ACC112 (cell line): ENCODE data around the gene SLC10A6.

ENCODE experiments used
- H2AFZ ChIP-seq: fragments of 200-600 bp; sonication (generic); one replicate; pipeline ENCODE4 v1.6.0; 2017; ENCODE audit warnings: antibody characterized with exemption, low read length; ENCODE audit not compliant: unreplicated experiment
- H3K27ac ChIP-seq: fragments of 200-600 bp; sonication (generic); 2 replicates; pipeline ENCODE4 v1.5.1; 2014; ENCODE audit warnings: low read depth, mild to moderate bottlenecking, antibody characterized with exemption, low read length, moderate library complexity
- H3K27me3 ChIP-seq: fragments of 200-600 bp; sonication (generic); 2 replicates; pipeline ENCODE4 v1.6.1; 2014; ENCODE audit warnings: mild to moderate bottlenecking, antibody characterized with exemption, low read length, moderate library complexity, mixed read lengths; ENCODE audit not compliant: insufficient read depth
- H3K36me3 ChIP-seq: fragments of 200-600 bp; sonication (generic); 2 replicates; pipeline ENCODE4 v1.6.1; 2016; ENCODE audit warnings: mild to moderate bottlenecking, antibody characterized with exemption, low read length, moderate library complexity, mixed read lengths; ENCODE audit not compliant: insufficient read depth
- H3K4me1 ChIP-seq: fragments of 200-600 bp; sonication (generic); one replicate; pipeline ENCODE4 v1.6.1; 2016; ENCODE audit warnings: low read length, mixed read lengths; ENCODE audit not compliant: insufficient read depth, unreplicated experiment, control insufficient read depth
- H3K4me3 ChIP-seq: fragments of 200-600 bp; sonication (generic); 2 replicates; pipeline ENCODE4 v1.5.1; 2014; ENCODE audit warnings: mild to moderate bottlenecking, low read depth, low read length
- H3K79me2 ChIP-seq: fragments of 200-600 bp; sonication (generic); one replicate; pipeline ENCODE4 v1.6.0; 2016; ENCODE audit warnings: low read length; ENCODE audit not compliant: control insufficient read depth, unreplicated experiment, insufficient read depth

SLC10A6 gene

DNA sequence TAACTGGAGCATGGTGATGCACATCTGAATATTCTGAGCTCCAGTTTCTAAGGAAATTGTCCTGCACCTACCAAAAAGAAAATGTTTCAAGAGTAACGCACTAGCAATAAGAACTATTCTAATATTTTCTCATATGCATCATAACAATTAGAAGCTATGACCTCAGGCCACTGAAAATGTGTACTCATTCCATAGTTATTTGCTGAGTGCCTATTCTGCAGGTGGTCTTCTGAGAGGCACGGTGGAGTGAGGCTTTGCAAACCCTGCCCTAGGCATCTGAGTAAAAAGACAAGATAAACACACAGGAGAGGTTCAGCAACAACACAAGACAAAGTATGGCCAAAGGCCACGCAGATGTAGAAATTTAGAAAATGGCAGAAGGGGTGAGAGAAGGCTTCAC is 23.7 kb downstream of the SLC10A6 start:
- Histone ChIP-seq H3K27ac (no peak overlapping the region), H2AFZ (no peak overlapping the region)

GRCh38 chr4:86822136-86822535 is 27.0 kb downstream of the SLC10A6 start:
- H3K27ac ChIP-seq: no peak overlapping the region
- no peaks in the 10 kb centered on the region for H3K27me3 ChIP-seq
- H3K4me1 ChIP-seq: no peaks in the 10 kb centered on the region
- no peak overlapping the region for H2AFZ ChIP-seq
- H3K4me3 ChIP-seq: no peak overlapping the region
- H3K36me3 ChIP-seq: no peaks in the 10 kb centered on the region
- H3K79me2 ChIP-seq: no peaks in the 10 kb centered on the region

More for the DNA sequence above, 23.7 kb downstream of the SLC10A6 start:
- Histone ChIP-seq H3K79me2 (no peaks in the 10 kb centered on the region), H3K36me3 (no peaks in the 10 kb centered on the region), H3K4me3 (no peak overlapping the region), H3K27me3 (no peaks in the 10 kb centered on the region), H3K4me1 (no peaks in the 10 kb centered on the region)

DNA sequence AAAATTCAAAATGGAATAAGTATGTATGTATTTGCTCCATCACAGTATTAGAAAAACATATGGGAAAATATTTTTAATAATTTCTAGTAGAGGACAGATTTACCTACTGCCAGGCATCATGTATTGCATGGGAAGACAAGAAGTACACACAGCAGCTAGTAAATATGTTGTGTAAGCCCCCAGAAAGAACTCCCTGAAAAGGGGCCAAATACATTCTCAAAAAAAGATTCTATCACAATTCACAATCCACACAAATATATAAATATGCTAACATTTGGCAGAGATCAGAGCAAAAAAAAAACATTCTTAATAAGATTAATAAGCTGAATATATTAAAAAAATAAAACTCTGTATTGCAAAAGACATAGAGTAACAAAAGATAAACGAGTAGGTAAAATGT is 28.0 kb downstream of the SLC10A6 start:
- Histone ChIP-seq H3K36me3 (no peaks in the 10 kb centered on the region), H3K27me3 (no peaks in the 10 kb centered on the region), H2AFZ (no peak overlapping the region), H3K79me2 (no peaks in the 10 kb centered on the region), H3K4me1 (no peaks in the 10 kb centered on the region), H3K27ac (no peak overlapping the region), H3K4me3 (no peak overlapping the region)

DNA sequence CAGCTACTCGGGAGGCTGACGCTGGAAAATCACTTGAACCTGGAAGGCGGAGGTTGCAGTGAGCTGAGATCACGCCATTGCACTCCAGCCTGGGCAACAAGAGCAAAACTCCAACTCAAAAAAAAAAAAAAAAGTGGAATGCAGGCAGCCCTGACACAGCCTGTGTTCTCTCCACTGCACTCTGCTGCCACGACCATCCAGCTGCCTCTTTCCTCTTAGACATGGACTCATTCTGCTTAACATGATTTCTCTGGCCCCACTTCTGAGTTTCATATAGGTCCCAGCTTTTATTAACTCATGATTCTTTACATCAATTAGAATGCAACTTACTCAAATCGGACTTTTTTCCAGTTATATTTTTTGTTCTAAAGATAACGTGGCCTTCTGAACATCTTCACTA is 29.6 kb downstream of the SLC10A6 start:
- Histone ChIP-seq H2AFZ (no peak overlapping the region), H3K27ac (no peak overlapping the region), H3K79me2 (no peaks in the 10 kb centered on the region), H3K4me3 (no peak overlapping the region), H3K27me3 (no peaks in the 10 kb centered on the region), H3K36me3 (peaks cover 14% of the 10 kb centered on the region), H3K4me1 (no peaks in the 10 kb centered on the region)

DNA sequence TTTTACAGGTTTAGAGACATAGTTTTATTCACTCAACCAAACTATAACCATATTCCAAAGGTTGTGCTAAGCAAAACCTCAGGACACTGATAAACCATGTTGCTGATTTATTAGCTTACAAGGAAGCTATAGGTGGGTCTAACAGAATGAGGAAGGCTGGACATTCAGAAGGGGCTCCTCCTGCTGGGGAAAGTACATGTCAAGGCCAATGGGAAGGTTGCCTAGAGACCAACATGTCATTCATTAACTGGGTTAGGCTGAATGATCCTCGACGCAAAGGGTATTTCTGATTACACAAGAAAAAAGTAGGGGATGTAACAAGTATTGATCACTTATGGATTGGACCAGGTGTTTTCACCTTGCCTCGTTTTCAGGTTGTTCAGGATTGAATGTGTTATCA is 30.3 kb downstream of the SLC10A6 start:
- H2AFZ ChIP-seq: no peak overlapping the region
- H3K79me2 ChIP-seq: no peaks in the 10 kb centered on the region
- no peaks in the 10 kb centered on the region for H3K27me3 ChIP-seq
- H3K36me3 ChIP-seq: peaks cover 16% of the 10 kb centered on the region
- H3K4me1 ChIP-seq: no peaks in the 10 kb centered on the region
- H3K4me3 ChIP-seq: no peak overlapping the region
- H3K27ac ChIP-seq: no peak overlapping the region

- Histone ChIP-seq H3K27ac (no peak overlapping the region), H3K36me3 (peaks cover 16% of the 10 kb centered on the region), H3K4me3 (no peak overlapping the region), H3K27me3 (no peaks in the 10 kb centered on the region), H3K79me2 (no peaks in the 10 kb centered on the region), H2AFZ (no peak overlapping the region), H3K4me1 (no peaks in the 10 kb centered on the region)
Observed at GRCh38 chr4:86818211-86818610, 31.0 kb downstream of the SLC10A6 start.

GRCh38 chr4:86816501-86817273 is 32.5 kb downstream of the SLC10A6 start:
- Histone ChIP-seq H3K27ac (no peak overlapping the region), H3K27me3 (no peaks in the 10 kb centered on the region), H3K4me3 (no peak overlapping the region), H3K4me1 (no peaks in the 10 kb centered on the region), H3K36me3 (peaks cover 17% of the 10 kb centered on the region), H3K79me2 (no peaks in the 10 kb centered on the region), H2AFZ (no peak overlapping the region)

GRCh38 chr4:86815653-86816052 is 33.5 kb downstream of the SLC10A6 start:
- H3K4me3 ChIP-seq: no peak overlapping the region
- H2AFZ ChIP-seq: no peak overlapping the region
- no peak overlapping the region for H3K27ac ChIP-seq
- no peaks in the 10 kb centered on the region for H3K79me2 ChIP-seq
- no peaks in the 10 kb centered on the region for H3K27me3 ChIP-seq
- no peaks in the 10 kb centered on the region for H3K4me1 ChIP-seq
- peaks cover 22% of the 10 kb centered on the region for H3K36me3 ChIP-seq

DNA sequence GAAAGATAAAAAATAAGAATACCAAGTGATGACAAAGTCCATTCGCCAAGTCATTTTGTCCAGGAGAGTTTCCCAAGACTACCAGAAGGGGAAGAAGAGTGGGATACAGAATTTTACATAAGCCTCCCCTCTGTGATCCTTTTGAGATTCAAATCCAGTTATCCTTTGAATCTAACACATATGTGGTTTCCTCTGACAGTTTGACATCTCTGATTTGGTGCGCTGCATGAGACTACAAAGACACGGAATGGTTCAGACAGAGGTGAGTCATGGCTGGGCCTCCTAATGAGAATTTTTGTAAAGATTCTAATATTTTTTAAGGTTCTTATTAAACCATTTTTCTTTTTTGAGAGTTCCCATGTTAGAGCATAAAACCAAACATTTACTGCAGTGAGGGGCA is 38.3 kb downstream of the SLC10A6 start:
- Histone ChIP-seq H2AFZ (no peak overlapping the region), H3K79me2 (no peaks in the 10 kb centered on the region), H3K4me3 (no peak overlapping the region), H3K27me3 (no peaks in the 10 kb centered on the region), H3K36me3 (peaks cover 25% of the 10 kb centered on the region), H3K4me1 (no peaks in the 10 kb centered on the region), H3K27ac (no peak overlapping the region)

- Histone ChIP-seq H3K27me3 (no peaks in the 10 kb centered on the region), H3K36me3 (peaks cover 16% of the 10 kb centered on the region), H3K79me2 (no peaks in the 10 kb centered on the region), H2AFZ (no peak overlapping the region), H3K4me1 (no peaks in the 10 kb centered on the region), H3K4me3 (no peak overlapping the region), H3K27ac (no peak overlapping the region)
Observed at GRCh38 chr4:86809809-86810208, 39.4 kb downstream of the SLC10A6 start.

DNA sequence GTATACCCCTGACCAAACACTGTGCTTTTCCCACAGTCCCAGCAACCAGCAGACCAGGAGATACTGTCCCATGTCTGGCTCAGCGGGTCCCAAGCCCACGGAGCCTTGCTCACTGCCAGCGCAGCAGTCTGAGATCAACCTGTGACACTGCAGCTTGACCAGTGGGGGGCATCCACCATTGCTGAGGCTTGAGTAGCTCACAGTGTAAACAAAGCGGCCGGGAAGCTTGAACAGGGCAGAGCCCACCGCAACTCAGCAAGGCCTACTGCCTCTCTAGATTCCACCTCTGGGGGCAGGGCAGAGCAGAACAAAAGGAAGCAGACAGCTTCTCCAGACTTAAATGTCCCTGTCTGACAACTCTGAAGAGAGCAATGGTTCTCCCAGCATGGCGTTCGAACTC is 58.1 kb downstream of the SLC10A6 start:
- no peak overlapping the region for H2AFZ ChIP-seq
- no peaks in the 10 kb centered on the region for H3K27me3 ChIP-seq
- H3K4me1 ChIP-seq: no peaks in the 10 kb centered on the region
- H3K4me3 ChIP-seq: no peak overlapping the region
- no peak overlapping the region for H3K27ac ChIP-seq
- H3K79me2 ChIP-seq: no peaks in the 10 kb centered on the region
- H3K36me3 ChIP-seq: peaks cover 11% of the 10 kb centered on the region
